Measurements from ENCODE around the gene MSGN1. TPM values are rescaled to one million over a fixed set of nuclear protein-coding genes. Genes with fewer than 3 reads are reported as not detected.
A peak's percentile ranks its signal among the peaks of the same experiment; 100 is the strongest.

MSGN1 gene
- total and polyA plus RNA-seq, 12 donors, result not detected

DNA sequence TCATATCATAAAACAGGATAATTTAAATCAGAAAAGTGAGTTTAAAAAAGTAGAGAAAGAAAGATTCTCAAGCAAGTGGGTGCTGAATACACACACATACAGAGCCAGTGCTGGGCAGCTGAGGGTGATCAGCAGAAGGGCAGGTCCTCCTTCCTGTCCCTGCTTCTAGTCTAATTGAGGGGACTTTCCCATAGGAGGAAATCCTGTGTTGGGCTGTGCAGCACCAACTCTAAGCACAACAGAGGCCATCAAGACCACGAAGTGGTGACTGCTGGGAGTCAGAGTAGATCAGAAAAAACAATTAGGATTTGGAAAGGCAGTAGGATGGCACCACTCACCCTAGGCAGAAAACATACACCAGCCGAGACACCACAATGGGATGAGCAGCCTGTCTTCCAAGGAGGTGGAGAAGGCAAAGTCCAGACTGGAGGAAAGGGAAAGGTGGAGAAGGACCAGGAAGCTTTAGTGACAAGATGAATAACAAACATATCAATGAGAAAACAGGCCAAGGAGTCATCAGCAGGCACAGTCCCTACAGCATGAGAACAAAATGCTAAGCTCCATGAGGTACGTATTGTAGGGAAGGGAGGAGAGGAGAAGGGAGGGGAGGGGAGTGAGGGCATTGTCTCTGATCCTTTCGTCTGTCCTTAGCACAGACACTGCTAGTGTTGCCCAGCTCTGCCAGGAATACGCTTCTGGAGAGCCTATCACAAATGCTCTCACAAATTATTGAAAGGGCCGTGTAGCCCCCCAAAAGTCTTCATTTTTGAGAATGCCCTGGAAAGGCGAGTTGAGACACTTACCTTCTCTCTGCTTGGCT, 16.7 kb upstream of the MSGN1 start:
- Histone ChIP-seq H3K36me3 (no peaks in the 10 kb centered on the region), H3K4me3 (no peak overlapping the region)
- ATAC-seq, result peak in 5 of 8 donors; percentile 30 to 85 (median 66)

GRCh38 chr2:17800219-17800618, 16.0 kb upstream of the MSGN1 start:
- ATAC-seq (peak in 7 of 8 donors; percentile 58 to 96 (median 84)), DNase-seq (no peak)
- Histone ChIP-seq H3K9me3 (no peaks in the 10 kb centered on the region), H3K4me3 (no peak overlapping the region), H3K36me3 (no peaks in the 10 kb centered on the region), H3K27ac (peak overlapping the region in 1 of 10 donors; percentile 16), H3K27me3 (no peaks in the 10 kb centered on the region), H3K4me1 (peaks cover 0 to 21% (median 12%) of the 10 kb centered on the region in 9 donors)
- TF ChIP-seq CTCF (IDR thresholded peaks at IDR 0.05), result no peak
- 37 to 39% methylated on average over 5 of the region's 5 CpGs for WGBS, 2 donors
- intact Hi-C loops (cut with DNase I), result no loop called here

More for the DNA sequence above, 16.7 kb upstream of the MSGN1 start:
- TF ChIP-seq CTCF (IDR thresholded peaks at IDR 0.05), result no peak
- intact Hi-C loops (cut with DNase I), result no loop called here
- 49 to 68% methylated on average over 7 of the region's 7 CpGs for WGBS, 2 donors
- Histone ChIP-seq H3K27me3 (no peaks in the 10 kb centered on the region), H3K9me3 (no peaks in the 10 kb centered on the region), H3K4me1 (peaks cover 0 to 21% (median 12%) of the 10 kb centered on the region in 9 donors), H3K27ac (no peak overlapping the region)
- DNase-seq, result no peak

DNA sequence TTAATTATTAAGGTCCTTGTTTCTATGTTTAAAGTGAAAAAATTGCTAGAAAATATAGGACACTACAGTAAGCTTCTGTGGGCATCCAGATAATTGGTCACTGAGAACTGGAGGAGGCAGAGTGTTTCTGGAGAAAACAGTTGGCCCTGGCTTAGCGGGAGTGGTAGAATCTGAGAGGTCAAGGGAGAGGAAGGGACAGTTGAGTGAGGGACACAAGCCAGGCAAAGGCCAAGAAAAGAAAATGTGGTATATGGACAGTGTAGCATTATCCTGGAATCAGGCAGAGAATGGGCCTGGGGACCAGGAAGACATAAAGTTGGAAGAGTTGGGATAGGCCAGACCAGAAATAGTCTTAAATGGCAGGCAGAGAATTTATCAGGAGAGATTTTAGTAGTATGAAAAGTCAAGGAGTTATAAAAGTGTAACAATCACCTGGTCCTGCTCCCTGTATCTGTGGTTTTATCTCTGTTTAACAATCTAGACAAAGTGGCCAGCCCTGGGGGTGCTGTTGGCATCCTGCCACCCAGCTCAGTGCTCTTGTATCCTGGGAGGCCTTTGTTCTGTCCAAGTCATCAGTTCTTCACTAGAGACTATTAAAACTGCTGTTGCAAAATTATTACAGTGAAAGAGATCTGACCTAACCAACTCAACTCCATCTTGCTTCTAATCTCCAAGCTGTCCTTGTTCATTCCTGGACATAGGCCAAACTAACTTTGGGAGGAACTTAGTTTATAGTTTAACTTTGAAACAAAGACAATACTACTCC, 15.4 kb upstream of the MSGN1 start:
- TF ChIP-seq CTCF (IDR thresholded peaks at IDR 0.05), result no peak
- Histone ChIP-seq H3K27ac (no peak overlapping the region), H3K4me1 (peaks cover 0 to 21% (median 12%) of the 10 kb centered on the region in 9 donors), H3K27me3 (no peaks in the 10 kb centered on the region), H3K4me3 (no peak overlapping the region), H3K9me3 (no peaks in the 10 kb centered on the region), H3K36me3 (no peaks in the 10 kb centered on the region)
- 87 to 92% methylated on average over 1 of the region's 1 CpG for whole genome bisulfite sequencing, 2 donors
- intact Hi-C loops (cut with DNase I), result no loop called here
- no peak for DNase-seq
- ATAC-seq, result no peak

- 69 to 72% methylated on average over 3 of the region's 3 CpGs for WGBS, 2 donors
- TF ChIP-seq CTCF (IDR thresholded peaks at IDR 0.05), result no peak
Observed at GRCh38 chr2:17803497-17803896, 12.8 kb upstream of the MSGN1 start.

More at GRCh38 chr2:17803497-17803896, 12.8 kb upstream of the MSGN1 start:
- Histone ChIP-seq H3K4me3 (no peak overlapping the region), H3K9me3 (no peaks in the 10 kb centered on the region), H3K27me3 (no peaks in the 10 kb centered on the region), H3K4me1 (peaks cover 0 to 21% (median 12%) of the 10 kb centered on the region in 9 donors), H3K36me3 (no peaks in the 10 kb centered on the region), H3K27ac (no peak overlapping the region)
- ATAC-seq, result no peak
- intact Hi-C loops (cut with DNase I), result no loop called here
- DNase-seq, result no peak
